Measurements from ENCODE around the gene GNAL.

GRCh38 chr18:11794195-11794594 is 105.1 kb downstream of the GNAL start:
- TF ChIP-seq, protein P1, sequence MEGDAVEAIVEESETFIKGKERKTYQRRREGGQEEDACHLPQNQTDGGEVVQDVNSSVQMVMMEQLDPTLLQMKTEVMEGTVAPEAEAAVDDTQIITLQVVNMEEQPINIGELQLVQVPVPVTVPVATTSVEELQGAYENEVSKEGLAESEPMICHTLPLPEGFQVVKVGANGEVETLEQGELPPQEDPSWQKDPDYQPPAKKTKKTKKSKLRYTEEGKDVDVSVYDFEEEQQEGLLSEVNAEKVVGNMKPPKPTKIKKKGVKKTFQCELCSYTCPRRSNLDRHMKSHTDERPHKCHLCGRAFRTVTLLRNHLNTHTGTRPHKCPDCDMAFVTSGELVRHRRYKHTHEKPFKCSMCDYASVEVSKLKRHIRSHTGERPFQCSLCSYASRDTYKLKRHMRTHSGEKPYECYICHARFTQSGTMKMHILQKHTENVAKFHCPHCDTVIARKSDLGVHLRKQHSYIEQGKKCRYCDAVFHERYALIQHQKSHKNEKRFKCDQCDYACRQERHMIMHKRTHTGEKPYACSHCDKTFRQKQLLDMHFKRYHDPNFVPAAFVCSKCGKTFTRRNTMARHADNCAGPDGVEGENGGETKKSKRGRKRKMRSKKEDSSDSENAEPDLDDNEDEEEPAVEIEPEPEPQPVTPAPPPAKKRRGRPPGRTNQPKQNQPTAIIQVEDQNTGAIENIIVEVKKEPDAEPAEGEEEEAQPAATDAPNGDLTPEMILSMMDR (IDR thresholded peaks at IDR 0.05; ENCODE audit: low read depth, low read length, poor library complexity, severe bottlenecking), result no peak
- no peak for TF ChIP-seq EZH2phosphoT487 (IDR thresholded peaks at IDR 0.05; ENCODE audit: borderline replicate concordance, low read length)

All from DOHH2 (cell line).